ENCODE results near the gene CFAP74. TPM values are rescaled to one million over a fixed set of nuclear protein-coding genes. Genes with fewer than 3 reads are reported as not detected.

The CFAP74 gene
- total and polyA plus RNA-seq, 2 of the 13 experiments (the other 11 are each of a cell fraction or from before 2014, with no cell fraction given): 0.27 to 0.62 TPM

- TF ChIP-seq LBX2 (CRISPR knock-in tag; IDR thresholded peaks at IDR 0.05; ENCODE audit: borderline replicate concordance): 0 out of 2 replicates have a peak, but pooled peaks have one; percentile 57
- TF ChIP-seq, protein P1, sequence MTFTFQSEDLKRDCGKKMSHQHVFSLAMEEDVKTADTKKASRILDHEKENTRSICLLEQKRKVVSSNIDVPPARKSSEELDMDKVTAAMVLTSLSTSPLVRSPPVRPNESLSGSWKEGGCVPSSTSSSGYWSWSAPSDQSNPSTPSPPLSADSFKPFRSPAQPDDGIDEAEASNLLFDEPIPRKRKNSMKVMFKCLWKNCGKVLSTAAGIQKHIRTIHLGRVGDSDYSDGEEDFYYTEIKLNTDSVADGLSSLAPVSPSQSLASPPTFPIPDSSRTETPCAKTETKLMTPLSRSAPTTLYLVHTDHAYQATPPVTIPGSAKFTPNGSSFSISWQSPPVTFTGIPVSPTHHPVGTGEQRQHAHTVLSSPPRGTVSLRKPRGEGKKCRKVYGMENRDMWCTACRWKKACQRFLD (CRISPR knock-in tag; IDR thresholded peaks at IDR 0.05; ENCODE audit: borderline replicate concordance): no peak
- peak; percentile 49; the same call in 1 of the 2 replicates for TF ChIP-seq FOXO1 (CRISPR knock-in tag; IDR thresholded peaks at IDR 0.05)
- TF ChIP-seq ZNF12 (CRISPR knock-in tag; IDR thresholded peaks at IDR 0.05): no peak; the same call in 1 of the 2 replicates
- TF ChIP-seq GMEB2 (CRISPR knock-in tag; IDR thresholded peaks at IDR 0.05; ENCODE audit: low read depth): no peak
- TF ChIP-seq ZNF318 (CRISPR knock-in tag; IDR thresholded peaks at IDR 0.05): no peak
- no peak for TF ChIP-seq PCBP1 (IDR thresholded peaks at IDR 0.05; ENCODE audit: borderline replicate concordance, low read depth, low read length)
- no peak for TF ChIP-seq TCF7L2 (IDR thresholded peaks at IDR 0.05; ENCODE audit: low read depth, low read length)
- no peak for TF ChIP-seq ZNF33A (CRISPR knock-in tag; IDR thresholded peaks at IDR 0.05; ENCODE audit: borderline replicate concordance)
- TF ChIP-seq ZNF251 (CRISPR knock-in tag; IDR thresholded peaks at IDR 0.05): no peak
- TF ChIP-seq ZNF432 (CRISPR knock-in tag; IDR thresholded peaks at IDR 0.05; ENCODE audit: borderline replicate concordance): no peak
- TF ChIP-seq SETDB1 (CRISPR knock-in tag; IDR thresholded peaks at IDR 0.05; ENCODE audit: borderline replicate concordance): no peak
- no peak; the same call in 1 of the 2 replicates for TF ChIP-seq CBX5 (CRISPR knock-in tag; IDR thresholded peaks at IDR 0.05; ENCODE audit: borderline replicate concordance)
- no peak; the same call in 1 of the 2 replicates for TF ChIP-seq MED1 (CRISPR knock-in tag; IDR thresholded peaks at IDR 0.05)
- no peak for TF ChIP-seq ZFP36 (IDR thresholded peaks at IDR 0.05; ENCODE audit: borderline replicate concordance, low read depth, low read length, partially characterized antibody)
- TF ChIP-seq ZNF589 (CRISPR knock-in tag; conservative IDR thresholded peaks at IDR 0.05): no peak
- no peak for TF ChIP-seq ZBTB1 (CRISPR knock-in tag; IDR thresholded peaks at IDR 0.05; ENCODE audit: borderline replicate concordance)
These were observed 59.6 kb downstream of the CFAP74 start (continued) for GRCh38 chr1:1943834-1944570.

Measured in HepG2 (cell line).